Subcutaneous adipose tissue (tissue), 4 donors: ENCODE results near the gene CST4. TPM values are rescaled to one million over a fixed set of nuclear protein-coding genes. Genes with fewer than 3 reads are reported as not detected.

Source experiments
- CTCF ChIP-seq: fragments of 450-650 bp; IDR thresholded peaks from one replicate; pipeline ENCODE4 v1.5.1; 2016; ENCODE audit warnings: low read depth, mild to moderate bottlenecking, control low read depth, antibody characterized with exemption, moderate library complexity
- total RNA-seq, 4 donors: library from RNA; depleted of rRNA; stranded (reverse); fragments of >200 nt; gene quantifications; one replicate each; pipeline ENCODE4 v1.1.0, GENCODE V29; 2016

CST4 gene
- total RNA-seq, 4 donors from 2014 or later, result not detected

DNA sequence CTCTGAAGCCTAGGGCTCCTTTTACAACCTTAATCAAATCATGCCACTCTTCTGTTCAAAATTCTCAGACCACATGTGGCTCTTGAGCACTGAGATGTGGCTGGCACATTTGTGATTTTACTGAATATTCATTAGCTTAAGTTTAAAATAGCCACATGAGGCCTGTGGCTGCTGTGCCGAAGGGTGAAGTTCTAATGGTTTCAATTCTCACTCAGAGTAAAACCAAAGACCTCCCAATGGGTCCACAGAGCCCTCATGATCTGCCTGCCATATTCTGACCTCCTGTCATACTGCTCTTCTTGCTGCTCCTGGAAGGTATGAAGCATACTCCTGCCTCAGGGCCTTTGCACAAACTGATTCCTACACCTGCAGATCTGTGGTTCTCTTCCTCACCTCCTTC is 43.3 kb downstream of the CST4 start:
- TF ChIP-seq CTCF, result no peak

- TF ChIP-seq CTCF, result no peak
Measured at GRCh38 chr20:23644164-23644563, 44.7 kb downstream of the CST4 start.

- no peak for TF ChIP-seq CTCF
Measured at GRCh38 chr20:23643659-23644058, 45.2 kb downstream of the CST4 start.

GRCh38 chr20:23641936-23642751 is 46.7 kb downstream of the CST4 start:
- TF ChIP-seq CTCF, result no peak

DNA sequence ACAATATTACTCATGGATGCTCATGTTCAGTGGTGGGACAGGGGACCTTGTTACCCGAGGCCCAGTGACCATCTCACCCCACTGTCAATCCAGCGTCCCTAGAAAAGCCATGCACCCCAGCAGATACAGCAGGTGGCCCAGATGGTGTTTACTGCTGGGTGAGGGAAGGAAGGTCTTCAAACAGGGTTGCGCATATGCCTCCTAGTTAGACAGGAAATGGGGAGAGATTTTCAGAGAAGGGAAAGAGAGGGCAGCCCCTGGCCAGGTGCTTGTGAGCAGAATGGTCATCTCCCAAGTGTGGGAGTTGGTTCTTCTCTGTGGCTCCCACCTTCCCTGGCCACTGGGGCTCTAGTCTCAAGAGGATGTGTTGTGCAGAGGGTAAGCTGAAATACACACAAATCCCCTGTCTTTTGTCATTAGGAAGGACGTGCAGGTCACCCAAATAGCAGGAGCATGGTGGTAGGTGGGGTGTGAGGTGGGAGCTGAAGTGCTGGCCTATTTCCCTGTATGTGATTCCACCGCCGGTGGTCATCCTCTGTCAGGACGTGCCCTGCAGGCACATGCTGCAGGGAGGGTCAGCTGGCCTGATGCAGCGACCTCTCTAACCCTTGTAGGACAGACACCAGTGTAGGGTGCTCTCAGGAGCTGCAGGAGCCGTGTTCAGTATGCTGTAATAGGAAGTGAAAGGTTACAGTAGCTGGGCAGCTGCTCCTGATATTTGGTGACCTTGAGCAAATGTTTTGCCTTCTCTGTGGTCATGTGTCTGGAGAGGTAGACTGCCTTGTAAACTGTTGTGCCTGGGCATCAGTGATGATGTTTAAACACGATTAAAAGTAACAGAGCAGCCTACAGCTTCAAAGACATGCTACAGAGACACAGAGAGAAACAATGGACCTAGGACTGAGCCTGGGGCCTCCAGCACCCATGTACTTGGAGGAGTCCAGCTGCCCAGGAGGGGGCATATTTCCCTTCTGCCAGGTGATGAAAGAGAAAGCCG is 47.9 kb downstream of the CST4 start:
- TF ChIP-seq CTCF, result no peak

GRCh38 chr20:23640018-23640601 is 48.7 kb downstream of the CST4 start:
- TF ChIP-seq CTCF, result no peak
